ENCODE measurements around the gene PLAAT2. TPM values are rescaled to one million over a fixed set of nuclear protein-coding genes. Genes with fewer than 3 reads are reported as not detected.

Gene PLAAT2
- total RNA-seq, 3 donors from 2014 or later, result 1.1 to 2.6 (median 2.0) TPM

GRCh38 chr11:63511048-63511748 lies 52.0 kb downstream of the PLAAT2 start:
- Histone ChIP-seq H3K4me1 (no peaks in the 10 kb centered on the region), H3K36me3 (no peaks in the 10 kb centered on the region), H3K27me3 (no peaks in the 10 kb centered on the region), H3K4me3 (no peak overlapping the region), H3K9me3 (no peaks in the 10 kb centered on the region), H3K27ac (peak overlapping the region in 1 of 2 donors; percentile 12)
- intact Hi-C loops (cut with DNase I; ENCODE audit: low total_unique reads), result no loop called here
- no peak for DNase-seq (ENCODE audit: low spot score in 2 of 2)
- TF ChIP-seq POLR2AphosphoS5 (IDR thresholded peaks at IDR 0.05) (no peak), POLR2A (IDR thresholded peaks at IDR 0.05) (no peak)
- TF ChIP-seq, protein P1, sequence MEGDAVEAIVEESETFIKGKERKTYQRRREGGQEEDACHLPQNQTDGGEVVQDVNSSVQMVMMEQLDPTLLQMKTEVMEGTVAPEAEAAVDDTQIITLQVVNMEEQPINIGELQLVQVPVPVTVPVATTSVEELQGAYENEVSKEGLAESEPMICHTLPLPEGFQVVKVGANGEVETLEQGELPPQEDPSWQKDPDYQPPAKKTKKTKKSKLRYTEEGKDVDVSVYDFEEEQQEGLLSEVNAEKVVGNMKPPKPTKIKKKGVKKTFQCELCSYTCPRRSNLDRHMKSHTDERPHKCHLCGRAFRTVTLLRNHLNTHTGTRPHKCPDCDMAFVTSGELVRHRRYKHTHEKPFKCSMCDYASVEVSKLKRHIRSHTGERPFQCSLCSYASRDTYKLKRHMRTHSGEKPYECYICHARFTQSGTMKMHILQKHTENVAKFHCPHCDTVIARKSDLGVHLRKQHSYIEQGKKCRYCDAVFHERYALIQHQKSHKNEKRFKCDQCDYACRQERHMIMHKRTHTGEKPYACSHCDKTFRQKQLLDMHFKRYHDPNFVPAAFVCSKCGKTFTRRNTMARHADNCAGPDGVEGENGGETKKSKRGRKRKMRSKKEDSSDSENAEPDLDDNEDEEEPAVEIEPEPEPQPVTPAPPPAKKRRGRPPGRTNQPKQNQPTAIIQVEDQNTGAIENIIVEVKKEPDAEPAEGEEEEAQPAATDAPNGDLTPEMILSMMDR (IDR thresholded peaks at IDR 0.05), result no peak

- intact Hi-C loops (cut with DNase I; ENCODE audit: low total_unique reads), result no loop called here
- TF ChIP-seq, protein P1 (IDR thresholded peaks at IDR 0.05), result no peak
- no peak for TF ChIP-seq POLR2AphosphoS5 (IDR thresholded peaks at IDR 0.05)
- no peak for TF ChIP-seq POLR2A (IDR thresholded peaks at IDR 0.05)
Observed at GRCh38 chr11:63510360-63511047, 52.7 kb downstream of the PLAAT2 start.

DNA sequence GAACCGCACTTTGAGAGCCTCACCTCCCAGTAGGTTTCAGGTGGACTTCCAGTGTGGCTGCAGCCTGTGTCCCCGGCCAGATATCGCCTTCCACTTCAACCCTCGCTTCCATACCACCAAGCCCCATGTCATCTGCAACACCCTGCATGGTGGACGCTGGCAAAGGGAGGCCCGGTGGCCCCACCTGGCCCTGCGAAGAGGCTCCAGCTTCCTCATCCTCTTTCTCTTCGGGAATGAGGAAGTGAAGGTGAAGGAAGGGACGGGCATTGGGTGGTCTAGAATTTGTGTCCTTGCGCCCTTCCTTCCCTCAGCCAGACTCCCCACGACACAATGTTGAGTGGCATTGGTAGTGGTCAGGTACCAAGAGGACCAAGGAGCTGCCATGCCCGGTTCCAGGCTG lies 54.4 kb downstream of the PLAAT2 start:
- intact Hi-C loops (cut with DNase I; ENCODE audit: low total_unique reads), result no loop called here
- H3K27ac ChIP-seq, result no peak overlapping the region
- H3K4me1 ChIP-seq, result no peaks in the 10 kb centered on the region
- no peaks in the 10 kb centered on the region for H3K9me3 ChIP-seq
- no peak for TF ChIP-seq POLR2AphosphoS5 (IDR thresholded peaks at IDR 0.05)
- no peaks in the 10 kb centered on the region for H3K36me3 ChIP-seq
- H3K27me3 ChIP-seq, result no peaks in the 10 kb centered on the region
- DNase-seq (ENCODE audit: low spot score in 2 of 2), result no peak
- no peak overlapping the region for H3K4me3 ChIP-seq

More at GRCh38 chr11:63510360-63511047, 52.7 kb downstream of the PLAAT2 start:
- H3K27me3 ChIP-seq, result no peaks in the 10 kb centered on the region
- H3K4me3 ChIP-seq, result no peak overlapping the region
- no peak for DNase-seq (ENCODE audit: low spot score in 2 of 2)
- H3K4me1 ChIP-seq, result no peaks in the 10 kb centered on the region
- no peaks in the 10 kb centered on the region for H3K36me3 ChIP-seq
- no peak overlapping the region for H3K27ac ChIP-seq
- H3K9me3 ChIP-seq, result no peaks in the 10 kb centered on the region

- TF ChIP-seq POLR2A (IDR thresholded peaks at IDR 0.05) (no peak), POLR2AphosphoS5 (IDR thresholded peaks at IDR 0.05) (no peak)
- TF ChIP-seq, protein P1 (IDR thresholded peaks at IDR 0.05), result peak in 1 of 3 donors; percentile 17
- H3K27ac ChIP-seq, result no peak overlapping the region
- no peaks in the 10 kb centered on the region for H3K4me1 ChIP-seq
- intact Hi-C loops (cut with DNase I; ENCODE audit: low total_unique reads), result no loop called here
- DNase-seq (ENCODE audit: low spot score in 2 of 2), result no peak
- no peaks in the 10 kb centered on the region for H3K9me3 ChIP-seq
- no peaks in the 10 kb centered on the region for H3K27me3 ChIP-seq
- H3K4me3 ChIP-seq, result no peak overlapping the region
- no peaks in the 10 kb centered on the region for H3K36me3 ChIP-seq
Observed at GRCh38 chr11:63508009-63508408, 55.2 kb downstream of the PLAAT2 start.

- TF ChIP-seq, protein P1 (IDR thresholded peaks at IDR 0.05), result no peak
- TF ChIP-seq POLR2AphosphoS5 (IDR thresholded peaks at IDR 0.05) (no peak), POLR2A (IDR thresholded peaks at IDR 0.05) (no peak)
- intact Hi-C loops (cut with DNase I; ENCODE audit: low total_unique reads), result no loop called here
- no peaks in the 10 kb centered on the region for H3K36me3 ChIP-seq
- H3K27me3 ChIP-seq, result no peaks in the 10 kb centered on the region
- H3K27ac ChIP-seq, result no peak overlapping the region
- H3K9me3 ChIP-seq, result no peaks in the 10 kb centered on the region
- H3K4me1 ChIP-seq, result no peaks in the 10 kb centered on the region
- no peak overlapping the region for H3K4me3 ChIP-seq
- no peak for DNase-seq (ENCODE audit: low spot score in 2 of 2)
Observed at GRCh38 chr11:63507511-63507910, 55.7 kb downstream of the PLAAT2 start.

Data from breast epithelium (tissue), 4 donors.